IPS-18a (cell line): ENCODE results near the gene HTD2.
"Not testable (repeated sequence)": the region's sequence is repeated elsewhere in the genome, so short reads cannot be mapped to it uniquely, and the experiment has no call there.

Experiments
- H3K27ac ChIP-seq: one replicate; pipeline ENCODE4 v1.5.1; 2013; ENCODE audit warnings: low read length
- H3K27me3 ChIP-seq: one replicate; pipeline ENCODE4 v1.6.1; 2013; ENCODE audit warnings: mild to moderate bottlenecking, low read length; ENCODE audit not compliant: control insufficient read depth, insufficient read depth
- H3K36me3 ChIP-seq: one replicate; pipeline ENCODE4 v1.6.1; 2013; ENCODE audit warnings: low read depth, low read length; ENCODE audit not compliant: control insufficient read depth
- H3K4me1 ChIP-seq: one replicate; pipeline ENCODE4 v1.6.1; 2013; ENCODE audit warnings: low read depth, low read length; ENCODE audit not compliant: control insufficient read depth
- H3K4me3 ChIP-seq: one replicate; pipeline ENCODE4 v1.5.1; 2013; ENCODE audit warnings: low read length
- H3K9ac ChIP-seq: one replicate; pipeline ENCODE4 v1.6.1; 2013; ENCODE audit warnings: mild to moderate bottlenecking, low read length, moderate library complexity
- H3K9me3 ChIP-seq: one replicate; pipeline ENCODE4 v1.6.1; 2013; ENCODE audit warnings: low read depth, low read length; ENCODE audit not compliant: control insufficient read depth

HTD2 gene

DNA sequence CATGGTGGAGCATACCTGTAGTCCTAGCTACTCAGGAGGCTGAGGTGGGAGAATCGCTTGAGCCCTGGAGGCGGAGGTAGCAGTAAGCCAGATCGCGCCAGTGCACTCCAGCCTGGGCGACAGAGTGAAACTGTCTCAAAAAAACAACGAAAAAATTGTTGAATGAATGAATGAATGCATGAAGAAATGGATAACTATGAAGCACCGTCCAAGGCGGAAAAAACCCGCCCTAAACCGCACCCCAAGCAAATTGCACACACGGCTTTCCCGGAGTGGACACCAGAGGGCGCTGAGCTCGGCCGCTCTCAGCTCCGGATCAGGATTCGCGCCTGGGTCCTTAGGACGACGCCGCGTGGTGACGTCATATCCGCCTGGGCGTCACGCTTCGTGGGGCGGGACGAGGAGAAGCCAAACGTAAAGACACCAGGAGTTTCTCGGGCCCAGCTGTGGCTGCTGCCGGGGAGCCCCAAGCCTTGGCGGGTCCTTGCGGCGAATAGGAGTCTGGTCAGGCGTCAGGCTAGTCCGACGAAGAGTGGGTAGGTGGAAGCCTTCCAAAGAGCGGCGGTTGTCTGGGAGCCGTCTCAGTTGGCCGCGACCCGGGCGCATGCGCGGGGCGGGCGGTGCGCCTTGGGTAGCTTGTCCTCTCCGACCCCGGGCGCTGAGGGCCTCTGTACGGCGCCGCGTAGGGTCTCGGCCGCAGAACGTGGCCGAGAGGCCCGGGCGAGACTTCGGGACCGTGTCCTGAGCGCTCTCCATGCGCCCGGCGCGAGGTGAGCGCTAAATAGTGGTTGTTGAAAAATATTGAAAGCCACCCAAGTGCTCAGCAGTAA is at the start of gene HTD2, which contains the start of gene RPP14:
TSS of gene HTD2 (plus strand) at position 639 of the 830 bp plus-strand sequence. CDS start 11,094 bp downstream, outside the sequence.
TSS of gene RPP14 (plus strand) at position 364 of the 830 bp plus-strand sequence. CDS start 4,085 bp downstream, outside the sequence.
- Histone ChIP-seq H3K27ac (peak within 1 kb of the TSS; percentile 97), H3K9ac (peak within 1 kb of the TSS; percentile 99), H3K36me3 (peaks cover 13% of the 10 kb centered on the region), H3K4me1 (peaks cover 3% of the 10 kb centered on the region), H3K9me3 (no peaks in the 10 kb centered on the region), H3K27me3 (no peaks in the 10 kb centered on the region), H3K4me3 (peak within 1 kb of the TSS; percentile 100)

DNA sequence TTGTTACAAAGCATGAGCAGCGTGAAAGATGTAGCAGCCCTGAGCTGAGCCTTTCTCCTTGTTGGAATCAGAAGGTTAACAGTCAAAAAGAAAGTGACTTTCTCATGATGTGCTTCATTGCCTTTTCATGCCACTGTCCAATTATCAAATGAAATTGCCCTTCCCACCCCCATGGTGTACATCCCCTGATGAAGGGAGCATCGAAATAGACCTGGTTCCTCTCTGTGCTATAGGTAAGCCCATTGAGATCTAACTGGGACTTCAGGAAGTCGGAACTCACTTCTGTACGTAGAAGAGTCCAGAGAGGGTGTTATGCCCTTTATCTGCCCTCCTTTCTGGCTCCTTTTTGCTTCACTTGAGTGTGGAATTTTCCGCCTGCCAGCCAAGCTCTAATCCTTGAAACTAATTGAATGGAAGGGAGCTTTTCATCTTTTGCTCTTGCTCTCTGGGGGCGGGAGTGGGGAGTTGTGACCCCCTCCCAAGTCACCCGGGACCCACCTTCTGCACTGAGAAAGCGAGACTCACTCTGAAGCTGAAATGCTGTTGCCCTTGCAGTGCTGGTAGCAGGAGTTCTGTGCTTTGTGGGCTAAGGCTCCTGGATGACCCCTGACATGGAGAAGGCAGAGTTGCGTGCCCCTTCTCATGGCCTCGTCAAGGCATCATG is 47.8 kb upstream of the HTD2 start:
- H3K27ac ChIP-seq, result no peak overlapping the region
- no peaks in the 10 kb centered on the region for H3K27me3 ChIP-seq
- no peak overlapping the region for H3K9ac ChIP-seq
- H3K9me3 ChIP-seq, result no peaks in the 10 kb centered on the region
- no peaks in the 10 kb centered on the region for H3K4me1 ChIP-seq
- no peak overlapping the region for H3K4me3 ChIP-seq
- H3K36me3 ChIP-seq, result no peaks in the 10 kb centered on the region

DNA sequence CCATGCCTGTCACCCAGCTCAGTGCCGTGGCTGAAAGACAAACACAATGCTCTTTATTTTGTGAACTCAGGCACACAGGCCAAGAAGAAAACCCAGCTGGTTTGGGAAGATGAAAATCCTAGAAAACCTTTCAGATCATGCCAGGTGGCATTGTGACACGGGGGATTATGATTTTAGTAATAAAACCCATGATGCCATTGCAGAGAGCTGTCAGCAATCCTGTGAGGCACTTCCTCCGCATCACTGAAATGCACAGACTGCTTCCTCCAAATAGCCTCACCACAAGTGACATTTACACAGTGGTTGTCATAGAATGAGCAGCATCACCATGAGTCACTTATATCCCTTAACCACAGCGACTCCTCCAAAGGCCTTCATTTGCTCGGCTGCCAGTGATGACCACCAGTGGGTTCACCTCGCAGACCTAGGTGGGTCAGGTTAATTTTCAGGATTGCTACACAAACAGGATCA is 46.0 kb upstream of the HTD2 start:
- Histone ChIP-seq H3K4me3 (no peak overlapping the region), H3K4me1 (no peaks in the 10 kb centered on the region), H3K9me3 (no peaks in the 10 kb centered on the region), H3K9ac (no peak overlapping the region), H3K36me3 (no peaks in the 10 kb centered on the region), H3K27ac (no peak overlapping the region), H3K27me3 (no peaks in the 10 kb centered on the region)

DNA sequence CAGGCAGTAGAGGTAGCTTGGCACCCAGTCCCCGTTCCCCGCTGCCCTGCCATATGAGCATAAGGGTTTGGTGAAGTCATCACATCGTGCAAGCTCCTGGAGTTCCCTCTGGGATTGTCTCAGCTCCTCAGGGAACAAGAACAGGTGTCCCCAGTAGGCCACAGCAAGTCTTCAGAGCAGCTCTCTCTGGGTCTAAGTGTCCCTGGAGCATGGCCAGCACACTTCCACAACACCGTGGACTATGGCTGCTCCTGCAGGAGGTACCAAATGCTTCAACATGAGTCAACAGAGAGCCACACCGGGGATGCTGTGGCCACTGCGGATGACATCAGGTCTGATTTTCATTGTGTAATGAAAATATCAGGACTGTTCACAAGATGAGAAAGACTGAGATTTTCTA is 45.6 kb upstream of the HTD2 start:
- Histone ChIP-seq H3K9me3 (no peaks in the 10 kb centered on the region), H3K36me3 (no peaks in the 10 kb centered on the region), H3K27me3 (no peaks in the 10 kb centered on the region), H3K4me1 (no peaks in the 10 kb centered on the region), H3K9ac (no peak overlapping the region), H3K27ac (no peak overlapping the region), H3K4me3 (no peak overlapping the region)

DNA sequence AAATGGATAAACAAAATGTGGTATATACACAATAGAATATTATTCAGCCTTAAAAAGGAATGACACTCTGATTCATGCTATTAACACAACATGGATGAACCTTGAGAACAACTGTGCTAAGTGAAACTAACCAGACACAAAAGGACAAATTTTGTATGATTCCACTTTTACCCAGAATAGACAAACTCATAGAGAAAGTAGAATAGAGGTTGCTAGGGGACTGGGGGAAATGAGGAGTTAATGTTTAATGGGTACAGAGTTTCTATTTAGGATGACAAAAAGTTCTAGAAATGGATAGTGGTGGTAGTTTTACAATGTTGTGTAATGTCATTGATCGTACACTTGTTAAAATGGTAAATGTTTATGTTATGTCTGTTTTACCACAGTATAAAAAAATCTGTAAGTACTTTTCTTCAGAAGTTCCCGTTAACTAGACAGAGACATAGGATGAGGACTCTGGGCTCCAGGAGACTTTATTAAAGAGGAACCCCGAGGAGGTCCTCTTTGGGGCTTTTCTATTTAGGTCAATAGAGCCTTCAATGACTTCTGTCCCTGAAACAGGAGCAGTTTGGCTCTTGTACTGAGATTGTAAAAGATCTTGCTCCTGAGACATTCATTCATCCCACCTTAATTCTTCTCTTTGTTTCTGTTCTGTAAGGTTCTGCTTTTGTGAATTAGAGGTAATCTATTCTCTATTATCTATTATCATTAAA is 44.2 kb upstream of the HTD2 start:
- Histone ChIP-seq H3K9ac (no peak overlapping the region), H3K27me3 (no peaks in the 10 kb centered on the region), H3K36me3 (no peaks in the 10 kb centered on the region), H3K4me3 (no peak overlapping the region), H3K9me3 (no peaks in the 10 kb centered on the region), H3K4me1 (no peaks in the 10 kb centered on the region), H3K27ac (no peak overlapping the region)

DNA sequence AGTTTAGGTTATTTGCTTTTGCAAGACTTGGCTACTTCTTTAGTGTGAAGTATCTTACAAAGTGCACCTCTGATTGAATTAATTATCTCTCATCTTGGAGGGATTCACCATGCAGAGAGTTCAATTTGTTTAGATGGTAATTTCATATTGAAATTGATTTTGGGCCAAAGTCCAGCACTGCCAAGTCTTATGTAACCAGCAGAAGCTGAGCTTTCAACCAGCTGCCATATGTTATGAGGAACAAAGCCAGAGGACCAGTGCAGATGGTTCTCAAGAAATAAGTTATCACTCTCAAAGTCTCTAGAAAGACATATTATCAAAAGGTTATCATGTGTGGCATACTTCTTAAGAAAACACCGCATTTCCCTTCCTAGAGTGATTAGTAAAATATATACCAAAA is 39.7 kb upstream of the HTD2 start:
- Histone ChIP-seq H3K9me3 (no peaks in the 10 kb centered on the region), H3K9ac (no peak overlapping the region), H3K4me3 (no peak overlapping the region), H3K27ac (no peak overlapping the region), H3K27me3 (no peaks in the 10 kb centered on the region), H3K36me3 (no peaks in the 10 kb centered on the region), H3K4me1 (no peaks in the 10 kb centered on the region)

DNA sequence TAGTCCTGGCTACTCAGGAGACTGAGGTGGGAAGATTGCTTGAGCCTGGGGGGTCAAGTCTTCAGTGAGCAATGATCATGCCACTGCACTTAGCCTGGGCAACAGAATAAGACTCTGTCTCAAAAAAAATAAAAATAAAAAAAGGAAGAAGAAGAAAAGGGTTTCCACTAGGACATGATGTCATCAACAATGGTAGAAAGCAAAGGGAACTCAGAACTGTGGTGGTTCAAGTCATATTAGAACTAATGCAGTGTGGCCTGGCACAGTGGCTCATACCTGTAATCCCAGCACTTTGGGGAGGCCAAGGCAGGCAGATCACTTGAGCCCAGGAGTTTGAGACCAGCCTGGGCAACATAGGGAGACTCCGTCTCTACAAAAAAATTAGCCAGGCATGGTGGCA is 38.8 kb upstream of the HTD2 start:
- not testable (repeated sequence) for H3K27ac ChIP-seq, H3K4me3 ChIP-seq, H3K4me1 ChIP-seq, H3K9me3 ChIP-seq, H3K27me3 ChIP-seq, H3K9ac ChIP-seq, H3K36me3 ChIP-seq

DNA sequence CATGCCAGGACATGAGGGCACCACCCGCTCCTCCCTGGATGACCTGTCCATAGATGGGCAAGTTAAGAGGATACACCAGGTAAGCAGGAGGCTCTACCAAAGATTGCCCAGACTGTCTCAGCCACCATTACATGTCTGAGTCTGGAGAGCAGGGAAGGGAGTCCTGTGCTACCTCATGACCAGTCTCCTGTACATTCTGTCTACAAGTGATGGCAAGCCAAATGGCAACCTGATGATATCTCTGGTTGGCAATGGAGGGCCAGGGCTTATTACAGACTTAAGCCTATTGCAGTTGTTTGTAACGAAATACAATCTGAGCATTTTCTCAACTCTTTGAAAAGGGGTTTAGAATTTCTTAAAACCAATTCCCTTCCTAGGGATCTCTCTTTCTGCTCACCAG is 37.0 kb upstream of the HTD2 start:
- H3K4me3 ChIP-seq, result no peak overlapping the region
- no peaks in the 10 kb centered on the region for H3K27me3 ChIP-seq
- no peaks in the 10 kb centered on the region for H3K9me3 ChIP-seq
- no peak overlapping the region for H3K27ac ChIP-seq
- H3K36me3 ChIP-seq, result no peaks in the 10 kb centered on the region
- H3K9ac ChIP-seq, result no peak overlapping the region
- no peaks in the 10 kb centered on the region for H3K4me1 ChIP-seq

DNA sequence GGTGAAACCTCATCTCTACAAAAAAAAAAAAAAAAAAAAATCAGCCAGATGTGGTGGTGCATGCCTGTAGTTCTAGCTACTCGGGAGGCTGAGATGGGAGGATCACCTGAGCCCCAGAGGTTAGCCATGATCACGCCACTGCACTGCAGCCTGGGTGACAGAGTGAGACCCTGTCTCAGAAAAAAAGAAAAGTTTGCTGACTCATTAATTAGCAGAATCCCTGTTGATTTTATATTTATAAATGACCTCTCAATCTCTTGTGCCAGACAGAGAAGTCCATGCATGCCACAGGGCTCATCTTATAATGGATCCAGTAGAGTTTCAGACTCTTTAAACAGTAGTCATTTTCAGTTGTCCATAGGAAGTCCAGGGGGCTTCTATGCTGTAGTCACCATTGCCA is 35.8 kb upstream of the HTD2 start:
- H3K9ac ChIP-seq, result no peak overlapping the region
- H3K27me3 ChIP-seq, result no peaks in the 10 kb centered on the region
- no peaks in the 10 kb centered on the region for H3K9me3 ChIP-seq
- H3K36me3 ChIP-seq, result no peaks in the 10 kb centered on the region
- H3K27ac ChIP-seq, result no peak overlapping the region
- H3K4me1 ChIP-seq, result no peaks in the 10 kb centered on the region
- no peak overlapping the region for H3K4me3 ChIP-seq

DNA sequence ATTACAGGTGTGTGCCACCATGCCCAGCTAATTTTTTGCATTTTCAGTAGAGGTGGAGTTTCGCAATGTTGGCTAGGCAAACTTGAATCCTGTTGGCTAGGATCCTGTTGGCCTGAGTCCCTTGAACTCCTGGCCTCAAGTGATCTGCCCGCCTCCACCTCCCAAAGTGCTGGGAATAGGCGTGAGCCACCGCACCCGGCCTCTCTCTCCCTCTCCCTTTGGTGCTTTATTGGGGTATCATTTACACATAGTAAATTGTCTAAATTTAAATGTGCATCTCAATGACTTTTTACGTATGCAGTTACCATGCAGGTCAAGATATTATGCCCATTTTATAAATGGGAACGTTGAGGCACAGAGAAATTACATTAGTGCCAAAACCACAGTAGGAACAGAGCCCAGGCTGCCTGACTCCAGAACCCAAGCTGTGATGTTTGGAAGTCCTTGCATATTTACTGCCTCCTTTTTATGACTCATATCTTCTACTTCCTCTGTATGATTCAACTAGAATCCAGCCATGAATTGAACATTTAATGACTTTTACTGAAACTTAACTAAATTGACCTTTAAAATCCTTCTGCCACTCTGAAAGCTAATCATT is 34.3 kb upstream of the HTD2 start:
- Histone ChIP-seq H3K9me3 (no peaks in the 10 kb centered on the region), H3K9ac (no peak overlapping the region), H3K36me3 (no peaks in the 10 kb centered on the region), H3K4me1 (no peaks in the 10 kb centered on the region), H3K27ac (no peak overlapping the region), H3K27me3 (no peaks in the 10 kb centered on the region), H3K4me3 (no peak overlapping the region)

DNA sequence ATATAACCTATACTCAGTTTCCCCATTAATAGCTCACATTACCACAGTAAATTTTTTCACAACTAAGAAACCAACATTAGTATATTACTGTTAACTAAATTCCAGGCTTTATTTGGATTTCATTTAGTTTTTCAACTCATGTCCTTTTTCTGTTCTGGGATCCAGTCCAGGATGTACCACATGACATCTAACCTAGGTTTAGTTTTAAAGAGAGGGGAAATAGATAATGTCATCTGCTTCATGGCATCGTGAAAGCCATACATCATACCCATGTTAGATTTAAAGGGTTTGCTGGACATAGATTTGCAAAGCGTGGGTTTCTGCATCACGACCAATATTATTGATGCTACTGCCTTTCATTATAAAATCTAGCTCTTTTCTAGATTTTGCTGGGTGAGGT is 33.4 kb upstream of the HTD2 start:
- Histone ChIP-seq H3K27me3 (no peaks in the 10 kb centered on the region), H3K36me3 (no peaks in the 10 kb centered on the region), H3K9me3 (no peaks in the 10 kb centered on the region), H3K4me3 (no peak overlapping the region), H3K4me1 (no peaks in the 10 kb centered on the region), H3K9ac (no peak overlapping the region), H3K27ac (no peak overlapping the region)
